Measurements from ENCODE around the gene CAPN10.

CAPN10 gene

DNA sequence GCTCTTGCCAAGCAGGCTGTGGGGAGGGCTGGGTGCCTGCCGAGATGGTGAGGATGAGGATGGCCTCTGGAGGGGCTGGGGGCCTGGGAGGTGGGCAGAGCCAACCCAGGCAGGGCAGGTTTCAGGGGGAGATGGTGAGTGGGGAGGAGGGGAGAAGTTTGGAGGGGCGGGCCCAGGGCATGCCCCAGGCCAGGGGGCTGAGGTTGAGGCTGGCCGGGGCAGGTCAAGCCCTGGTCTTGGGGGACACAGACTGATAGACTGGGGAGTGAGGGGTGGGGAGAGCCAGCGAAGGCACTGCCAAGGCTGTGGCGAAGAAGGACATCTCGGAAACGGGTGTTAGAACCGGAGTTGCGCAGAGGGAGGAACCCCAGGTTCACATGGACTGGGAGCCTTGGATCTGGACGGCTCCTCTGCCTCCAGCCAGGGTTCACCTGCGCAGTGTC is 12.6 kb downstream of the CAPN10 start:
- no peak for DNase-seq (ENCODE audit: low read depth)
- no peak overlapping the region for H3K4me3 ChIP-seq (ENCODE audit: control insufficient read depth, low read depth, low read length)
- TF ChIP-seq, protein P1, sequence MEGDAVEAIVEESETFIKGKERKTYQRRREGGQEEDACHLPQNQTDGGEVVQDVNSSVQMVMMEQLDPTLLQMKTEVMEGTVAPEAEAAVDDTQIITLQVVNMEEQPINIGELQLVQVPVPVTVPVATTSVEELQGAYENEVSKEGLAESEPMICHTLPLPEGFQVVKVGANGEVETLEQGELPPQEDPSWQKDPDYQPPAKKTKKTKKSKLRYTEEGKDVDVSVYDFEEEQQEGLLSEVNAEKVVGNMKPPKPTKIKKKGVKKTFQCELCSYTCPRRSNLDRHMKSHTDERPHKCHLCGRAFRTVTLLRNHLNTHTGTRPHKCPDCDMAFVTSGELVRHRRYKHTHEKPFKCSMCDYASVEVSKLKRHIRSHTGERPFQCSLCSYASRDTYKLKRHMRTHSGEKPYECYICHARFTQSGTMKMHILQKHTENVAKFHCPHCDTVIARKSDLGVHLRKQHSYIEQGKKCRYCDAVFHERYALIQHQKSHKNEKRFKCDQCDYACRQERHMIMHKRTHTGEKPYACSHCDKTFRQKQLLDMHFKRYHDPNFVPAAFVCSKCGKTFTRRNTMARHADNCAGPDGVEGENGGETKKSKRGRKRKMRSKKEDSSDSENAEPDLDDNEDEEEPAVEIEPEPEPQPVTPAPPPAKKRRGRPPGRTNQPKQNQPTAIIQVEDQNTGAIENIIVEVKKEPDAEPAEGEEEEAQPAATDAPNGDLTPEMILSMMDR (IDR thresholded peaks at IDR 0.05; ENCODE audit: control insufficient read depth, insufficient read depth, low read depth, low read length, missing control alignments) = no peak

- no peak for DNase-seq (ENCODE audit: low read depth)
- TF ChIP-seq, protein P1 (IDR thresholded peaks at IDR 0.05; ENCODE audit: control insufficient read depth, insufficient read depth, low read depth, low read length, missing control alignments) = no peak
- H3K4me3 ChIP-seq (ENCODE audit: control insufficient read depth, low read depth, low read length) = no peak overlapping the region
Measured at GRCh38 chr2:240600451-240600961, 14.0 kb downstream of the CAPN10 start.

- TF ChIP-seq, protein P1 (IDR thresholded peaks at IDR 0.05; ENCODE audit: control insufficient read depth, insufficient read depth, low read depth, low read length, missing control alignments) = no peak
- DNase-seq (ENCODE audit: low read depth) = no peak
- H3K4me3 ChIP-seq (ENCODE audit: control insufficient read depth, low read depth, low read length) = no peak overlapping the region
Measured at GRCh38 chr2:240601061-240601830, 14.7 kb downstream of the CAPN10 start.

GRCh38 chr2:240601831-240602160 is 15.3 kb downstream of the CAPN10 start:
- no peak overlapping the region for H3K4me3 ChIP-seq (ENCODE audit: control insufficient read depth, low read depth, low read length)
- DNase-seq (ENCODE audit: low read depth) = no peak
- TF ChIP-seq, protein P1 (IDR thresholded peaks at IDR 0.05; ENCODE audit: control insufficient read depth, insufficient read depth, low read depth, low read length, missing control alignments) = no peak

- TF ChIP-seq, protein P1 (IDR thresholded peaks at IDR 0.05; ENCODE audit: control insufficient read depth, insufficient read depth, low read depth, low read length, missing control alignments) = no peak
- no peak overlapping the region for H3K4me3 ChIP-seq (ENCODE audit: control insufficient read depth, low read depth, low read length)
- DNase-seq (ENCODE audit: low read depth) = no peak
Measured at GRCh38 chr2:240602266-240603050, 15.9 kb downstream of the CAPN10 start.

DNA sequence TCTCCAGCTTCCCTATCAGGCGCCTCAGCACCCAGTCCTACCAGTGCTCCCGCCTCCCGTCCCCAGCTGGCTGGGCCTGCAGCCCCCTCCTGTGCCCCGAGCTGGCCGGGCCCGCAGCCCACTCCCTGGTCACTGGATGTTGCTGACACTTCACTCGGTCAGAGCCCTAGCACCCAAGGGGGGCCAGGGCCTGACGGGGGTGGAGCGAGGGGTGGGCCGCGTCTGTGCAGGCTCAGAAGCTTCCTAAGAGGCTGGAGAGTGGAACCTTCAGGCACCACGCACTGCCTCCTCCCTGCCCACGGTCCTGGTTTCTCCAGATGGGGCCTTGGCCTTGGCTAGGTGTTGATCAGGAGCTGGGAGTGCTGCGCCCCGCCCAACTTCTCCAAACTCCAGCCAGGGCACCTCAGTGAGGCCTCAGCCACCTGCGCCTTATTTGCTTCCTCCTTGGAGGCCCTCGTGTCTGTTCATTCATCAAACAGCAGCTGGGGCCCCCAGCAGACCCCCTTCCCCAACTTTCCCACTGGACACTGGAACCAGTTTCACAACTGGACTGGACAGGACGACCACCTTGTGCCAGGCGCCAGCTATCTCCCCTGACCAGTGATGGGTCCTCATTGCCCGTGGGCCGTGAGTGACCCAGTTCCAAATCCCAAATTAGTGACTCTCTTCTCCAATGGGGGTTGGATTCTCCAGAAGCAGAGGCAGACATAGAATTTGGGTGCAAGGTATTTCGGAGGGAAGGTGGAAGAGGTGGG is 16.7 kb downstream of the CAPN10 start:
- TF ChIP-seq, protein P1 (IDR thresholded peaks at IDR 0.05; ENCODE audit: control insufficient read depth, insufficient read depth, low read depth, low read length, missing control alignments) = no peak
- DNase-seq (ENCODE audit: low read depth) = no peak
- no peak overlapping the region for H3K4me3 ChIP-seq (ENCODE audit: control insufficient read depth, low read depth, low read length)

All from AG09309 (cell line).